Measurements from ENCODE around the gene CHD6. TPM values are rescaled to one million over a fixed set of nuclear protein-coding genes. Genes with fewer than 3 reads are reported as not detected.

CHD6 gene
- total RNA-seq, 1 experiment from 2014 or later, result 51.1 TPM

DNA sequence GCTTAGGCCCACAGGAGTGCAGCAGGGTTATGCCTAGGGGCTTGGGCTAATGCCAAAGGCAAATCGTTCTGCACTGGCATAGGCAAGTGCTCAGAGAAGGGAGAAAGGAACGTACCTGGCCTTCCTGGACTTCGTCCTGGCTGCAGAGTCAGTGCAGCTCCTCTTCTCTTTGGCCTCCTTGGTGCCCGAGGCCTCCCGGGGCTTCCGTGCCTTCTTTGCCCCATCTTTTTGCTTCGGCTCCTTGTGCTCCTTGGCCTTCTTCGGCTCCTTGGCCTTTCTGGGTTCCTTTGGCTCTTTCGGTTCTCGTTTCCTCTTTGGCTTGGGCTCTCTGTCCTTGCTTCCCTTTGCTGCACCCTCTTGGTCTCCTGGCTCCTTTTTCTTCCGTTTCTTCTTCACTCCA lies 85.2 kb downstream of the CHD6 start:
- CTCF ChIA-PET, result no interaction called here
- TSS peak; percentile 49 for BruUV-seq (replicated peaks)

DNA sequence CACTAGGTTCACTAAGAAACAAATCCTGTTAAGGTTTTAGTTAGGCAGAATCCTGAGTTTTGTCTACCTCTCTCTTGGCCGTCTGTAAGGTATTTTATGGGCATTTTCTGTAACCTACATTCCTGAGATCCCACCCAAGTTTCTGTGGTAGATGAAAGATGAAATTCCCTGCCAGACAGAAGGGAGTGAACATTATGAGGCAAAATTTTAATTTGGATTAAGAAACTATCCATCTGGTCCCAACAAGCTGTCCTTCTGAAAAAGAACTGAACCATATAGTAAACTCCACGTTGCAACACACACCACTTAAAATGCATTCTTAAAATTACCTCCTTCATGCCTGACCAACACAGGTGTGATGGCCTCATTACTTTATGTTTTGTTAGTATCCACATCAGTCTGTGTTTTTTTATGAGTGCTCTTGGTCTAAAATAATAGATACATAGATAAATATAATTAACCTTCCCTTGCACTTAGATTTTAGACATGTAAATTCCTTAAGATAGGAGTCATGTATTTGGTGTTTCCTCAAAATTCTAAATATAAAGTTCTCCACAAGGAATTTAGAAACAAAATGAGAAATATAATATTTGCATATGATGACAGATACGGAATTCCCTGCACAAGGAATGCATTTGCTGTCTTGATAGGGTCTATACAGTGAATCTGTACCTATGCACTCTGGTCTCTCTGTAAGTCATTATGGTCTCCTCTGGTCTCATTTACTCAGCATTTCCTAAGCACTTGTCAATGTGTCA lies 86.5 kb downstream of the CHD6 start:
- Histone ChIP-seq H4K20me1 (ENCODE audit: insufficient read depth) (peaks cover 14% of the 10 kb centered on the region; the same call in 1 of the 2 replicates), H3K9me3 (ENCODE audit: insufficient read depth, low read depth) (no peaks in the 10 kb centered on the region), H3K4me2 (no peak overlapping the region), H3K79me2 (ENCODE audit: low read depth) (peaks cover 3% of the 10 kb centered on the region; the same call in 1 of the 2 replicates), H3K27me3 (ENCODE audit: insufficient read depth, low read depth) (no peaks in the 10 kb centered on the region), H3K4me3 (no peak overlapping the region), H3K27ac (no peak overlapping the region), H3K4me1 (replicated peaks; ENCODE audit: insufficient read depth) (no peaks in the 10 kb centered on the region), H3K36me3 (ENCODE audit: low read depth) (peaks cover 12% of the 10 kb centered on the region; the same call in 1 of the 2 replicates), H2AFZ (no peak overlapping the region), H3K9me2 (ENCODE audit: insufficient read depth) (no peaks in the 10 kb centered on the region), H3F3A (ENCODE audit: insufficient read depth, low read depth) (no peaks in the 10 kb centered on the region)
- intact Hi-C loops (cut with micrococcal nuclease; ENCODE audit: unreplicated experiment), result no loop called here
- BruUV-seq (replicated peaks), result no TSS peak
- DNase-seq, result no peak
- CTCF ChIA-PET, result no interaction called here
- no peak for TF ChIP-seq EZH2 (IDR thresholded peaks at IDR 0.05; ENCODE audit: low read depth)
- TF ChIP-seq, protein P1, sequence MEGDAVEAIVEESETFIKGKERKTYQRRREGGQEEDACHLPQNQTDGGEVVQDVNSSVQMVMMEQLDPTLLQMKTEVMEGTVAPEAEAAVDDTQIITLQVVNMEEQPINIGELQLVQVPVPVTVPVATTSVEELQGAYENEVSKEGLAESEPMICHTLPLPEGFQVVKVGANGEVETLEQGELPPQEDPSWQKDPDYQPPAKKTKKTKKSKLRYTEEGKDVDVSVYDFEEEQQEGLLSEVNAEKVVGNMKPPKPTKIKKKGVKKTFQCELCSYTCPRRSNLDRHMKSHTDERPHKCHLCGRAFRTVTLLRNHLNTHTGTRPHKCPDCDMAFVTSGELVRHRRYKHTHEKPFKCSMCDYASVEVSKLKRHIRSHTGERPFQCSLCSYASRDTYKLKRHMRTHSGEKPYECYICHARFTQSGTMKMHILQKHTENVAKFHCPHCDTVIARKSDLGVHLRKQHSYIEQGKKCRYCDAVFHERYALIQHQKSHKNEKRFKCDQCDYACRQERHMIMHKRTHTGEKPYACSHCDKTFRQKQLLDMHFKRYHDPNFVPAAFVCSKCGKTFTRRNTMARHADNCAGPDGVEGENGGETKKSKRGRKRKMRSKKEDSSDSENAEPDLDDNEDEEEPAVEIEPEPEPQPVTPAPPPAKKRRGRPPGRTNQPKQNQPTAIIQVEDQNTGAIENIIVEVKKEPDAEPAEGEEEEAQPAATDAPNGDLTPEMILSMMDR (conservative IDR thresholded peaks at IDR 0.05), result no peak
- POLR2A ChIA-PET (ENCODE audit: unreplicated experiment), result no interaction called here

More for the DNA sequence above, 85.2 kb downstream of the CHD6 start:
- H3K4me1 ChIP-seq (replicated peaks; ENCODE audit: insufficient read depth), result no peaks in the 10 kb centered on the region
- H3K4me3 ChIP-seq, result no peak overlapping the region
- POLR2A ChIA-PET (ENCODE audit: unreplicated experiment), result no interaction called here
- H2AFZ ChIP-seq, result no peak overlapping the region
- TF ChIP-seq EZH2 (IDR thresholded peaks at IDR 0.05; ENCODE audit: low read depth), result no peak
- TF ChIP-seq, protein P1 (conservative IDR thresholded peaks at IDR 0.05), result no peak
- H3K36me3 ChIP-seq (ENCODE audit: low read depth), result peaks cover 17% of the 10 kb centered on the region; the same call in 1 of the 2 replicates
- no peaks in the 10 kb centered on the region for H3K27me3 ChIP-seq (ENCODE audit: insufficient read depth, low read depth)
- peaks cover 3% of the 10 kb centered on the region; the same call in 1 of the 2 replicates for H3K79me2 ChIP-seq (ENCODE audit: low read depth)
- no peaks in the 10 kb centered on the region for H3F3A ChIP-seq (ENCODE audit: insufficient read depth, low read depth)
- H3K4me2 ChIP-seq, result no peak overlapping the region
- peaks cover 4% of the 10 kb centered on the region; the same call in 1 of the 2 replicates for H3K9me3 ChIP-seq (ENCODE audit: insufficient read depth, low read depth)
- H3K27ac ChIP-seq, result no peak overlapping the region
- peaks cover 14% of the 10 kb centered on the region; the same call in 1 of the 2 replicates for H4K20me1 ChIP-seq (ENCODE audit: insufficient read depth)
- intact Hi-C loops (cut with micrococcal nuclease; ENCODE audit: unreplicated experiment), result no loop called here
- H3K9me2 ChIP-seq (ENCODE audit: insufficient read depth), result no peaks in the 10 kb centered on the region
- no peak for DNase-seq

DNA sequence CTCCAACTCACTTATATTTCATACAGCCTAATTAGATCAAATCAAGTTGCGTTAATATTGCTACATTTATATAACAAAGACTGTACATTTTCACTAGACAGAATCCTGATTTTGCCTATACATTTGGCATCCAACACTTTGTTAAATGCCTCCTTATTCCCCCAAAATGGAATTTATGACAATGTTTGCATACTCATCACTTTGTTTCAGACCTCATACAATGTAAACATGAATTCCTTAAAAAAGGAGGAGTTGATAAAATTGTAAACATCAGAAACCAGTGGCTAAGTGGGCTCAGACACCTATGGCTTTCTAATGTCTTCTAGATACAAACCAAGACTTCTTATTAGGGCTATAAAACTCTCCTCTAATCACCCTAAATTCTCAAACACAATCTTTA lies 87.3 kb downstream of the CHD6 start:
- H3K4me3 ChIP-seq, result no peak overlapping the region
- CTCF ChIA-PET, result no interaction called here
- H3K4me2 ChIP-seq, result no peak overlapping the region
- H4K20me1 ChIP-seq (ENCODE audit: insufficient read depth), result peaks cover 14% of the 10 kb centered on the region; the same call in 1 of the 2 replicates
- no peaks in the 10 kb centered on the region for H3F3A ChIP-seq (ENCODE audit: insufficient read depth, low read depth)
- H3K36me3 ChIP-seq (ENCODE audit: low read depth), result peaks cover 12% of the 10 kb centered on the region; the same call in 1 of the 2 replicates
- no TSS peak for BruUV-seq (replicated peaks)
- POLR2A ChIA-PET (ENCODE audit: unreplicated experiment), result no interaction called here
- no peaks in the 10 kb centered on the region for H3K4me1 ChIP-seq (replicated peaks; ENCODE audit: insufficient read depth)
- no peak overlapping the region for H2AFZ ChIP-seq
- H3K27ac ChIP-seq, result no peak overlapping the region
- H3K9me2 ChIP-seq (ENCODE audit: insufficient read depth), result no peaks in the 10 kb centered on the region
- H3K27me3 ChIP-seq (ENCODE audit: insufficient read depth, low read depth), result no peaks in the 10 kb centered on the region
- no peaks in the 10 kb centered on the region for H3K9me3 ChIP-seq (ENCODE audit: insufficient read depth, low read depth)
- H3K79me2 ChIP-seq (ENCODE audit: low read depth), result peaks cover 3% of the 10 kb centered on the region; the same call in 1 of the 2 replicates
- TF ChIP-seq EZH2 (IDR thresholded peaks at IDR 0.05; ENCODE audit: low read depth), result no peak
- TF ChIP-seq, protein P1 (conservative IDR thresholded peaks at IDR 0.05), result no peak
- intact Hi-C loops (cut with micrococcal nuclease; ENCODE audit: unreplicated experiment), result no loop called here
- DNase-seq, result no peak

Measured in PC-9 (cell line).